ENCODE measurements around the gene ANO7. TPM values are rescaled to one million over a fixed set of nuclear protein-coding genes. Genes with fewer than 3 reads are reported as not detected.

The ANO7 gene
- total and polyA plus RNA-seq, 2 of the 8 experiments (the other 6 are each of a cell fraction or from before 2014, with no cell fraction given), result 3.2 to 6.9 TPM

DNA sequence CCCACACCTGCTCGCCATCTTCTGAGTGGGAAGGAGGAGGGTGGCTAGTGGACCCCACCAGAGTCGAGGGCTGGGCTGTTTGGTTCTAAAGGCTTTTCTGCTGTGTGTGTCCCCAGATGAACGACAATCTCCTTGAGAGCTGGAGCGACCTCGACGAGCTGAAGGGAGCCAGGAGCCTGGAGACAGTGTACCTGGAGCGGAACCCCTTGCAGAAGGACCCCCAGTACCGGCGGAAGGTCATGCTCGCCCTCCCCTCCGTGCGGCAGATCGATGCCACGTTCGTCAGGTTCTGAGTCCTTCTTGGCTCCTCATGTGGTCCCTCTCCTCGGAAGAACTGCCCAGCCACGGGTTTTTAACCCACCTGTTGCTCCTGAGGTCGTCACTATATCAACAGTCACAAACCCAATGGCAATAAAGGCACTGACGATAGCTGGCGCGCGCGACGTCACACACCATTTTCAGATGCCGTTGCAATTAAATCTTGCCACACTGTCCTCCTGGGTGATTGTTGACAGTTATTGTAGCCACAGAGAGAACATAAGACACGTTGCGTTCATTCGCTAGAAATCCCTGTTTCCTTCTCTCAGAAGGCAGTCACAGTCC is 5.8 kb upstream of the ANO7 start (continued):
- TF ChIP-seq, protein P1, sequence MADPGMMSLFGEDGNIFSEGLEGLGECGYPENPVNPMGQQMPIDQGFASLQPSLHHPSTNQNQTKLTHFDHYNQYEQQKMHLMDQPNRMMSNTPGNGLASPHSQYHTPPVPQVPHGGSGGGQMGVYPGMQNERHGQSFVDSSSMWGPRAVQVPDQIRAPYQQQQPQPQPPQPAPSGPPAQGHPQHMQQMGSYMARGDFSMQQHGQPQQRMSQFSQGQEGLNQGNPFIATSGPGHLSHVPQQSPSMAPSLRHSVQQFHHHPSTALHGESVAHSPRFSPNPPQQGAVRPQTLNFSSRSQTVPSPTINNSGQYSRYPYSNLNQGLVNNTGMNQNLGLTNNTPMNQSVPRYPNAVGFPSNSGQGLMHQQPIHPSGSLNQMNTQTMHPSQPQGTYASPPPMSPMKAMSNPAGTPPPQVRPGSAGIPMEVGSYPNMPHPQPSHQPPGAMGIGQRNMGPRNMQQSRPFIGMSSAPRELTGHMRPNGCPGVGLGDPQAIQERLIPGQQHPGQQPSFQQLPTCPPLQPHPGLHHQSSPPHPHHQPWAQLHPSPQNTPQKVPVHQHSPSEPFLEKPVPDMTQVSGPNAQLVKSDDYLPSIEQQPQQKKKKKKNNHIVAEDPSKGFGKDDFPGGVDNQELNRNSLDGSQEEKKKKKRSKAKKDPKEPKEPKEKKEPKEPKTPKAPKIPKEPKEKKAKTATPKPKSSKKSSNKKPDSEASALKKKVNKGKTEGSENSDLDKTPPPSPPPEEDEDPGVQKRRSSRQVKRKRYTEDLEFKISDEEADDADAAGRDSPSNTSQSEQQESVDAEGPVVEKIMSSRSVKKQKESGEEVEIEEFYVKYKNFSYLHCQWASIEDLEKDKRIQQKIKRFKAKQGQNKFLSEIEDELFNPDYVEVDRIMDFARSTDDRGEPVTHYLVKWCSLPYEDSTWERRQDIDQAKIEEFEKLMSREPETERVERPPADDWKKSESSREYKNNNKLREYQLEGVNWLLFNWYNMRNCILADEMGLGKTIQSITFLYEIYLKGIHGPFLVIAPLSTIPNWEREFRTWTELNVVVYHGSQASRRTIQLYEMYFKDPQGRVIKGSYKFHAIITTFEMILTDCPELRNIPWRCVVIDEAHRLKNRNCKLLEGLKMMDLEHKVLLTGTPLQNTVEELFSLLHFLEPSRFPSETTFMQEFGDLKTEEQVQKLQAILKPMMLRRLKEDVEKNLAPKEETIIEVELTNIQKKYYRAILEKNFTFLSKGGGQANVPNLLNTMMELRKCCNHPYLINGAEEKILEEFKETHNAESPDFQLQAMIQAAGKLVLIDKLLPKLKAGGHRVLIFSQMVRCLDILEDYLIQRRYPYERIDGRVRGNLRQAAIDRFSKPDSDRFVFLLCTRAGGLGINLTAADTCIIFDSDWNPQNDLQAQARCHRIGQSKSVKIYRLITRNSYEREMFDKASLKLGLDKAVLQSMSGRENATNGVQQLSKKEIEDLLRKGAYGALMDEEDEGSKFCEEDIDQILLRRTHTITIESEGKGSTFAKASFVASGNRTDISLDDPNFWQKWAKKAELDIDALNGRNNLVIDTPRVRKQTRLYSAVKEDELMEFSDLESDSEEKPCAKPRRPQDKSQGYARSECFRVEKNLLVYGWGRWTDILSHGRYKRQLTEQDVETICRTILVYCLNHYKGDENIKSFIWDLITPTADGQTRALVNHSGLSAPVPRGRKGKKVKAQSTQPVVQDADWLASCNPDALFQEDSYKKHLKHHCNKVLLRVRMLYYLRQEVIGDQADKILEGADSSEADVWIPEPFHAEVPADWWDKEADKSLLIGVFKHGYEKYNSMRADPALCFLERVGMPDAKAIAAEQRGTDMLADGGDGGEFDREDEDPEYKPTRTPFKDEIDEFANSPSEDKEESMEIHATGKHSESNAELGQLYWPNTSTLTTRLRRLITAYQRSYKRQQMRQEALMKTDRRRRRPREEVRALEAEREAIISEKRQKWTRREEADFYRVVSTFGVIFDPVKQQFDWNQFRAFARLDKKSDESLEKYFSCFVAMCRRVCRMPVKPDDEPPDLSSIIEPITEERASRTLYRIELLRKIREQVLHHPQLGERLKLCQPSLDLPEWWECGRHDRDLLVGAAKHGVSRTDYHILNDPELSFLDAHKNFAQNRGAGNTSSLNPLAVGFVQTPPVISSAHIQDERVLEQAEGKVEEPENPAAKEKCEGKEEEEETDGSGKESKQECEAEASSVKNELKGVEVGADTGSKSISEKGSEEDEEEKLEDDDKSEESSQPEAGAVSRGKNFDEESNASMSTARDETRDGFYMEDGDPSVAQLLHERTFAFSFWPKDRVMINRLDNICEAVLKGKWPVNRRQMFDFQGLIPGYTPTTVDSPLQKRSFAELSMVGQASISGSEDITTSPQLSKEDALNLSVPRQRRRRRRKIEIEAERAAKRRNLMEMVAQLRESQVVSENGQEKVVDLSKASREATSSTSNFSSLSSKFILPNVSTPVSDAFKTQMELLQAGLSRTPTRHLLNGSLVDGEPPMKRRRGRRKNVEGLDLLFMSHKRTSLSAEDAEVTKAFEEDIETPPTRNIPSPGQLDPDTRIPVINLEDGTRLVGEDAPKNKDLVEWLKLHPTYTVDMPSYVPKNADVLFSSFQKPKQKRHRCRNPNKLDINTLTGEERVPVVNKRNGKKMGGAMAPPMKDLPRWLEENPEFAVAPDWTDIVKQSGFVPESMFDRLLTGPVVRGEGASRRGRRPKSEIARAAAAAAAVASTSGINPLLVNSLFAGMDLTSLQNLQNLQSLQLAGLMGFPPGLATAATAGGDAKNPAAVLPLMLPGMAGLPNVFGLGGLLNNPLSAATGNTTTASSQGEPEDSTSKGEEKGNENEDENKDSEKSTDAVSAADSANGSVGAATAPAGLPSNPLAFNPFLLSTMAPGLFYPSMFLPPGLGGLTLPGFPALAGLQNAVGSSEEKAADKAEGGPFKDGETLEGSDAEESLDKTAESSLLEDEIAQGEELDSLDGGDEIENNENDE (IDR thresholded peaks at IDR 0.05; ENCODE audit: insufficient replicate concordance, low read length), result no peak
- no peak for TF ChIP-seq NRF1 (IDR thresholded peaks at IDR 0.05; ENCODE audit: low read depth, low read length)
- no peak for TF ChIP-seq SIRT6 (IDR thresholded peaks at IDR 0.05; ENCODE audit: low read length)
- no peak for TF ChIP-seq RXRA (IDR thresholded peaks at IDR 0.05; ENCODE audit: insufficient read depth, low read depth, low read length)
- TF ChIP-seq, protein P2, sequence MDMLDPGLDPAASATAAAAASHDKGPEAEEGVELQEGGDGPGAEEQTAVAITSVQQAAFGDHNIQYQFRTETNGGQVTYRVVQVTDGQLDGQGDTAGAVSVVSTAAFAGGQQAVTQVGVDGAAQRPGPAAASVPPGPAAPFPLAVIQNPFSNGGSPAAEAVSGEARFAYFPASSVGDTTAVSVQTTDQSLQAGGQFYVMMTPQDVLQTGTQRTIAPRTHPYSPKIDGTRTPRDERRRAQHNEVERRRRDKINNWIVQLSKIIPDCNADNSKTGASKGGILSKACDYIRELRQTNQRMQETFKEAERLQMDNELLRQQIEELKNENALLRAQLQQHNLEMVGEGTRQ (IDR thresholded peaks at IDR 0.05; ENCODE audit: low read length), result no peak
- no peak for TF ChIP-seq SIN3A (conservative IDR thresholded peaks at IDR 0.05 in 1 of 2, IDR thresholded peaks at IDR 0.05 in 1 of 2; ENCODE audit: low read depth in 1 of 2, low read length in 2 of 2)
- TF ChIP-seq RBBP5 (IDR thresholded peaks at IDR 0.05; ENCODE audit: borderline replicate concordance, low read depth, low read length), result no peak
